Pancreas (tissue), 10 donors: ENCODE data around the gene GPAM. TPM values are rescaled to one million over a fixed set of nuclear protein-coding genes. Genes with fewer than 3 reads are reported as not detected.

Source experiments
- ATAC-seq, 4 donors: fragments of 200-7000 bp; cut with Tn5 transposase; one replicate each; pipeline versions ENCODE4 v1.8.0 to v1.9.1; 2020; ENCODE audit warnings: mild to moderate bottlenecking in 4 of 4, moderate library complexity in 4 of 4
- DNase-seq, 6 donors: peaks; one replicate each; pipeline ENCODE4 v3.0.0-alpha.2; 2020
- FAIRE-seq: peaks from 2 replicates; lab custom pipeline; 2012; peaks lifted over from hg19 to GRCh38; lab: Jason Lieb, UNC
- H3K27ac ChIP-seq, 4 donors: fragments of 200-600 bp; sonication (generic); 1 replicate in 3 of 4; 2 replicates in 1 of 4; pipeline versions ENCODE4 v1.5.0 to v1.8.0; 2020
- H3K27me3 ChIP-seq, 4 donors: fragments of 200-600 bp; one replicate each; pipeline ENCODE4 v1.8.0; 2021
- H3K36me3 ChIP-seq, 3 donors: fragments of 200-600 bp; sonication (generic) in 1 of 3; one replicate each; pipeline versions ENCODE4 v1.5.0 to v1.8.0; 2020 to 2021
- H3K4me1 ChIP-seq, 3 donors: fragments of 200-600 bp; one replicate each; pipeline ENCODE4 v1.8.0; 2021
- H3K4me3 ChIP-seq, 4 donors: fragments of 200-600 bp; sonication (generic) in 2 of 4; one replicate each; pipeline versions ENCODE4 v1.5.0 to v1.8.0; 2020 to 2021
- H3K9me3 ChIP-seq, 4 donors: fragments of 200-600 bp; one replicate each; pipeline ENCODE4 v1.8.0; 2021
- CTCF ChIP-seq, 4 donors: fragments of 200-600 bp; sonication (generic) in 3 of 4; IDR thresholded peaks; one replicate each; pipeline versions ENCODE4 v1.5.0 to v1.8.0; 2021; ENCODE audit warnings: antibody characterized with exemption in 4 of 4
- WGBS, 2 donors: extraction: QIAGEN DNeasy Blood & Tissue Kit; methylation state at CpG; one replicate each; pipeline ENCODE4 v1.1.7; 2013; 5-methylcytosine and 5-hydroxymethylcytosine counted together
- intact Hi-C, 3 donors: fragments of 100-400 bp; cut with DNase I; formaldehyde crosslinking; loops; one replicate each; pipeline versions ENCODE4 v1.11.1 to v1.14.2; 2022
- polyA plus RNA-seq, 2 donors: library from polyadenylated mRNA; stranded (reverse); fragments of 200-250 nt; gene quantifications; one replicate each; pipeline ENCODE4 v1.2.3, GENCODE V29; 2013
- total RNA-seq, 6 donors: library from RNA; stranded (reverse); fragmentation: NEBNext Ultra II Directional in 4 of 6; extraction: Animal tissue kit (Norgen Biotek cat#: 25700) in 4 of 6; gene quantifications; one replicate each; pipeline versions ENCODE4 v1.2.1 to v1.2.4, GENCODE V29; 2021 to 2023
- donor health status: healthy with polysubstance abuse.
- donor health status: DM: no; HTN: no; CAD: no; lungs with moderate emphysema.
- donor health status: DM: no; HTN: no; CAD: no.
- donor health status: control.
- donor health status: control.
- donor health status: Bipolar disorder and iron deficiency.
- donor health status: DM: yes; HTN: yes; CAD: no.
- donor health status: DM: no; HTN: no; CAD: no.
- donor health status: DM: no; HTN: no; CAD: no.
- donor health status: DM: yes; HTN: yes; CAD: no.

Gene GPAM
- total and polyA plus RNA-seq, 8 donors, result 2.9 to 29.4 (median 4.2) TPM

DNA sequence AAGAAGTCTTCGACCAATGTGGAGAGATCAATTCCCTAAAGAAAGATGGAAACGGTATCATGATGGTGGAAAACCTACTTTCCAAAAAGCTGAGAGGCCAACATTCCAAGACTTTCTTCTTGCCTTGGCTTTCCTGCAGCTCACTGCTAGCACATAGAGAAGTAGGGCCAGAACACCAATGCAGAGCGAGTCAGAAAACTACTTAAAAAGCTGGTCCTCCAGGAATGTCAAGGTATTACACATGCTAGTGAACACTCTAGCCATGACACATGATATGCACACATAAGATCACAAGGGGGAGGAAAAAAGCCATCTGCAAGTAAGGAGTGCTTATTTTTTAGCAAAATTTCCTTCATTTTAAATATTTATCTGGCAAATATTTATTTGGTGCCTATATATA, 22.7 kb downstream of the GPAM start:
- Histone ChIP-seq H3K4me3 (no peak overlapping the region), H3K9me3 (no peaks in the 10 kb centered on the region), H3K36me3 (peaks cover 4 to 38% (median 6%) of the 10 kb centered on the region in 3 donors), H3K27ac (no peak overlapping the region), H3K27me3 (no peaks in the 10 kb centered on the region), H3K4me1 (no peaks in the 10 kb centered on the region)
- 94 to 96% methylated on average over 3 of the region's 3 CpGs for WGBS, 2 donors
- no peak for ATAC-seq
- FAIRE-seq, result no peak
- DNase-seq, result no peak
- no peak for TF ChIP-seq CTCF (IDR thresholded peaks at IDR 0.05)
- intact Hi-C loops, result no loop called here

DNA sequence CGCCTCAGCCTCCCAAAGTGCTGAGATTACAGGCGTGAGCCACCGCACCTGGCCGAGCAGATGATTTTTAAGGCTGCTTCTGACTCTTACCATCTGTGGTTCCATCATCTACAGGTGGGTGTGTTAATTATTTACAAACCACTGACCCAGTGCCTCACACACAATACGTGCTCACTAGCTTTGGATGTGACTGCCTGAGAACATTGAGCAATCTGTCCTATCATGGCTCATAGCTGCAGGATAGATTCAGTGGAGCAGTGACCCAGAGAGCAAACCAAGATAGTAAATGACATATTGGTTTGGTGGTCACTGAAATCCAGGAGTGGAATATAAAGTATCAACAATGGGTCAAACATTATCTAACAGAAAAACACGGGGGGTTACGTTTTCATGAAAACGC, 24.1 kb downstream of the GPAM start:
- ATAC-seq (no peak), DNase-seq (no peak), FAIRE-seq (no peak)
- H3K9me3 ChIP-seq, result no peaks in the 10 kb centered on the region
- peaks cover 4 to 43% (median 9%) of the 10 kb centered on the region in 3 donors for H3K36me3 ChIP-seq
- intact Hi-C loops, result no loop called here
- no peaks in the 10 kb centered on the region for H3K27me3 ChIP-seq
- no peak overlapping the region for H3K4me3 ChIP-seq
- H3K4me1 ChIP-seq, result no peaks in the 10 kb centered on the region
- no peak overlapping the region for H3K27ac ChIP-seq
- WGBS, 2 donors, result 95 to 97% methylated on average over 8 of the region's 8 CpGs
- TF ChIP-seq CTCF (IDR thresholded peaks at IDR 0.05), result no peak

DNA sequence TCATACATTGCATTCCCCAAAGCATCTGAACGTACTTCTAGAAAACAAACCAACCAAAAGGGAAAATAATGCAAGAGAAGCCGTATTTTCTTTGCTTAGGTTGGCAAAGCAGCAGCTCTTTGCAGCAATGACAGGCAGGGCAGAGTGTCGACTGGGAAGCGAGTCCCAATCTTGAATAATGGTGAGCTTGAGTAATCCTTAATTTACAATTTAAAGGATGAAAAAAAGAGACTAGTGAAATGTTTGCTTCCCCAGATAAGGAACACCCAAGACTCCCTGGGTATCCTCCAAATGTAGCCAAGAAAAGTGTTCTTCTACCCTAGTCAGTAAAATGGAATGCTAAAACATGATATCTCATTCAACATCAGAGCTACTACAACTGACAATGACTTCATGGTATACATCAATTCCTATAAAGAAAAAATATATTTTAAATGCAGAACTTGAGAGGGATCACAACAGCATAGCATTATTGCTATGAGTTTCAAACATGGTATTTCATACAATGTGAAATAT, 32.0 kb downstream of the GPAM start:
- FAIRE-seq (no peak), DNase-seq (no peak), ATAC-seq (no peak)
- no peak for TF ChIP-seq CTCF (IDR thresholded peaks at IDR 0.05)
- Histone ChIP-seq H3K27me3 (no peaks in the 10 kb centered on the region), H3K4me3 (no peak overlapping the region), H3K4me1 (no peaks in the 10 kb centered on the region), H3K27ac (no peak overlapping the region), H3K36me3 (peaks cover 0 to 8% (median 4%) of the 10 kb centered on the region in 3 donors), H3K9me3 (no peaks in the 10 kb centered on the region)
- WGBS, 2 donors, result 92 to 95% methylated on average over 4 of the region's 4 CpGs
- intact Hi-C loops, result no loop called here

GRCh38 chr10:112148331-112148730, 35.2 kb downstream of the GPAM start:
- no peak overlapping the region for H3K4me3 ChIP-seq
- no peak for DNase-seq
- no peak for FAIRE-seq
- WGBS, 2 donors, result 63 to 71% methylated on average over 3 of the region's 3 CpGs
- no peak overlapping the region for H3K27ac ChIP-seq
- no peak for ATAC-seq
- no peaks in the 10 kb centered on the region for H3K4me1 ChIP-seq
- no peaks in the 10 kb centered on the region for H3K27me3 ChIP-seq
- H3K36me3 ChIP-seq, result no peaks in the 10 kb centered on the region
- intact Hi-C loops, result no loop called here
- TF ChIP-seq CTCF (IDR thresholded peaks at IDR 0.05), result no peak
- H3K9me3 ChIP-seq, result no peaks in the 10 kb centered on the region

- Histone ChIP-seq H3K27me3 (no peaks in the 10 kb centered on the region), H3K27ac (no peak overlapping the region), H3K4me3 (no peak overlapping the region), H3K4me1 (no peaks in the 10 kb centered on the region), H3K9me3 (no peaks in the 10 kb centered on the region), H3K36me3 (no peaks in the 10 kb centered on the region)
- no peak for TF ChIP-seq CTCF (IDR thresholded peaks at IDR 0.05)
- FAIRE-seq (no peak), ATAC-seq (no peak), DNase-seq (no peak)
- intact Hi-C loops, result no loop called here
- WGBS, 2 donors, result 65 to 85% methylated on average over 6 of the region's 6 CpGs
These were observed 36.8 kb downstream of the GPAM start for GRCh38 chr10:112146799-112147198.
